ENCODE results near the gene TARS3.

DNA sequence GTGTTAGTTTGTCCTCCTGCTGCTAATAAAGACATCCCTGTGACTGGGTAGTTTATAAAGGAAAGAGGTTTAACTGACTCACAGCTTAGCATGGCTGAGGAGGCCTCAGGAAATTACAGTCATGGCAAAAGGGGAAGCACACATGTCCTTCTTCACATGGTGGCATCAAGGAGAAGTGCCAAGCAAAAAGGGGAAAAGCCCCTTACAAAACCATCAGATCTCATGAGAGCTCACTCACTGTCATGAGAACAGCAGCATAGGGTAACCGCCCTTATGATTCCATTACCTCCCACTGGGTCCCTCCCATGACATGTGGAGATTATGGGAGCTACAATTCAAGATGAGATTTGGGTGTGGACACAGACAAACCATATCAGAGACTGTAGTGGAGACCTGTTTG is 99.1 kb downstream of the TARS3 start:
- TF ChIP-seq RARB (CRISPR knock-in tag; IDR thresholded peaks at IDR 0.05), result no peak
- TF ChIP-seq, protein P1, sequence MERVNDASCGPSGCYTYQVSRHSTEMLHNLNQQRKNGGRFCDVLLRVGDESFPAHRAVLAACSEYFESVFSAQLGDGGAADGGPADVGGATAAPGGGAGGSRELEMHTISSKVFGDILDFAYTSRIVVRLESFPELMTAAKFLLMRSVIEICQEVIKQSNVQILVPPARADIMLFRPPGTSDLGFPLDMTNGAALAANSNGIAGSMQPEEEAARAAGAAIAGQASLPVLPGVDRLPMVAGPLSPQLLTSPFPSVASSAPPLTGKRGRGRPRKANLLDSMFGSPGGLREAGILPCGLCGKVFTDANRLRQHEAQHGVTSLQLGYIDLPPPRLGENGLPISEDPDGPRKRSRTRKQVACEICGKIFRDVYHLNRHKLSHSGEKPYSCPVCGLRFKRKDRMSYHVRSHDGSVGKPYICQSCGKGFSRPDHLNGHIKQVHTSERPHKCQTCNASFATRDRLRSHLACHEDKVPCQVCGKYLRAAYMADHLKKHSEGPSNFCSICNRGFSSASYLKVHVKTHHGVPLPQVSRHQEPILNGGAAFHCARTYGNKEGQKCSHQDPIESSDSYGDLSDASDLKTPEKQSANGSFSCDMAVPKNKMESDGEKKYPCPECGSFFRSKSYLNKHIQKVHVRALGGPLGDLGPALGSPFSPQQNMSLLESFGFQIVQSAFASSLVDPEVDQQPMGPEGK (CRISPR knock-in tag; IDR thresholded peaks at IDR 0.05; ENCODE audit: borderline replicate concordance), result no peak
- no peak for TF ChIP-seq PPARA (CRISPR knock-in tag; IDR thresholded peaks at IDR 0.05; ENCODE audit: borderline replicate concordance)
- TF ChIP-seq OSR1 (CRISPR knock-in tag; IDR thresholded peaks at IDR 0.05), result no peak
- TF ChIP-seq, protein P2, sequence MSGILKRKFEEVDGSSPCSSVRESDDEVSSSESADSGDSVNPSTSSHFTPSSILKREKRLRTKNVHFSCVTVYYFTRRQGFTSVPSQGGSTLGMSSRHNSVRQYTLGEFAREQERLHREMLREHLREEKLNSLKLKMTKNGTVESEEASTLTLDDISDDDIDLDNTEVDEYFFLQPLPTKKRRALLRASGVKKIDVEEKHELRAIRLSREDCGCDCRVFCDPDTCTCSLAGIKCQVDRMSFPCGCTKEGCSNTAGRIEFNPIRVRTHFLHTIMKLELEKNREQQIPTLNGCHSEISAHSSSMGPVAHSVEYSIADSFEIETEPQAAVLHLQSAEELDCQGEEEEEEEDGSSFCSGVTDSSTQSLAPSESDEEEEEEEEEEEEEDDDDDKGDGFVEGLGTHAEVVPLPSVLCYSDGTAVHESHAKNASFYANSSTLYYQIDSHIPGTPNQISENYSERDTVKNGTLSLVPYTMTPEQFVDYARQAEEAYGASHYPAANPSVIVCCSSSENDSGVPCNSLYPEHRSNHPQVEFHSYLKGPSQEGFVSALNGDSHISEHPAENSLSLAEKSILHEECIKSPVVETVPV (CRISPR knock-in tag; IDR thresholded peaks at IDR 0.05), result no peak
- TF ChIP-seq ZFP30 (CRISPR knock-in tag; IDR thresholded peaks at IDR 0.05), result no peak
- no peak for TF ChIP-seq ZNF565 (CRISPR knock-in tag; conservative IDR thresholded peaks at IDR 0.05; ENCODE audit: low read depth)
- TF ChIP-seq, protein P3, sequence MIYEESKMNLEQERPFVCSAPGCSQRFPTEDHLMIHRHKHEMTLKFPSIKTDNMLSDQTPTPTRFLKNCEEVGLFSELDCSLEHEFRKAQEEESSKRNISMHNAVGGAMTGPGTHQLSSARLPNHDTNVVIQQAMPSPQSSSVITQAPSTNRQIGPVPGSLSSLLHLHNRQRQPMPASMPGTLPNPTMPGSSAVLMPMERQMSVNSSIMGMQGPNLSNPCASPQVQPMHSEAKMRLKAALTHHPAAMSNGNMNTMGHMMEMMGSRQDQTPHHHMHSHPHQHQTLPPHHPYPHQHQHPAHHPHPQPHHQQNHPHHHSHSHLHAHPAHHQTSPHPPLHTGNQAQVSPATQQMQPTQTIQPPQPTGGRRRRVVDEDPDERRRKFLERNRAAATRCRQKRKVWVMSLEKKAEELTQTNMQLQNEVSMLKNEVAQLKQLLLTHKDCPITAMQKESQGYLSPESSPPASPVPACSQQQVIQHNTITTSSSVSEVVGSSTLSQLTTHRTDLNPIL (CRISPR knock-in tag; IDR thresholded peaks at IDR 0.05; ENCODE audit: low read depth), result no peak
- no peak for TF ChIP-seq CSDC2 (CRISPR knock-in tag; IDR thresholded peaks at IDR 0.05)
- no peak for TF ChIP-seq BACH2 (CRISPR knock-in tag; IDR thresholded peaks at IDR 0.05; ENCODE audit: borderline replicate concordance)
- no peak for TF ChIP-seq ZC3H10 (CRISPR knock-in tag; IDR thresholded peaks at IDR 0.05)
